ENCODE results near the gene TSACC. TPM values are rescaled to one million over a fixed set of nuclear protein-coding genes. Genes with fewer than 3 reads are reported as not detected.
A peak's percentile ranks its signal among the peaks of the same experiment; 100 is the strongest.
"Not testable (repeated sequence)": the region's sequence is repeated elsewhere in the genome, so short reads cannot be mapped to it uniquely, and the experiment has no call there.

Gene TSACC
- total RNA-seq, 1 donor from 2014 or later = not detected

GRCh38 chr1:156356875-156357534, 18.7 kb downstream of the TSACC start:
- Mint-ChIP-seq H3K9me3 (no peaks in the 10 kb centered on the region), H3K36me3 (ENCODE audit: low read depth) (no peaks in the 10 kb centered on the region), H3K4me3 (no peak overlapping the region), H3K4me1 (ENCODE audit: low read depth) (peaks cover 8% of the 10 kb centered on the region), H3K27me3 (ENCODE audit: insufficient read depth) (peaks cover 45% of the 10 kb centered on the region), H3K27ac (no peak overlapping the region)
- peak; percentile 59 for DNase-seq (ENCODE audit: low spot score)
- intact Hi-C loops (cut with micrococcal nuclease) = loop anchor here (1.0 kb wide), 1 partner anchor 87 kb away; no protein-coding TSS in a partner anchor

GRCh38 chr1:156357977-156358376, 19.7 kb downstream of the TSACC start:
- H3K9me3 Mint-ChIP-seq = no peaks in the 10 kb centered on the region
- no peak overlapping the region for H3K4me3 Mint-ChIP-seq
- H3K27ac Mint-ChIP-seq = no peak overlapping the region
- DNase-seq (ENCODE audit: low spot score) = no peak
- H3K4me1 Mint-ChIP-seq (ENCODE audit: low read depth) = peaks cover 8% of the 10 kb centered on the region
- intact Hi-C loops (cut with micrococcal nuclease) = loop anchor here (1.0 kb wide), 1 partner anchor 86 kb away; no protein-coding TSS in a partner anchor
- H3K36me3 Mint-ChIP-seq (ENCODE audit: low read depth) = no peaks in the 10 kb centered on the region
- H3K27me3 Mint-ChIP-seq (ENCODE audit: insufficient read depth) = peaks cover 39% of the 10 kb centered on the region

GRCh38 chr1:156358641-156359040, 20.3 kb downstream of the TSACC start:
- no peaks in the 10 kb centered on the region for H3K9me3 Mint-ChIP-seq
- intact Hi-C loops (cut with micrococcal nuclease) = no loop called here
- H3K36me3 Mint-ChIP-seq (ENCODE audit: low read depth) = no peaks in the 10 kb centered on the region
- H3K4me3 Mint-ChIP-seq = no peak overlapping the region
- peaks cover 36% of the 10 kb centered on the region for H3K27me3 Mint-ChIP-seq (ENCODE audit: insufficient read depth)
- peaks cover 8% of the 10 kb centered on the region for H3K4me1 Mint-ChIP-seq (ENCODE audit: low read depth)
- H3K27ac Mint-ChIP-seq = no peak overlapping the region
- no peak for DNase-seq (ENCODE audit: low spot score)

GRCh38 chr1:156359249-156359648, 20.9 kb downstream of the TSACC start:
- Mint-ChIP-seq H3K36me3 (ENCODE audit: low read depth) (no peaks in the 10 kb centered on the region), H3K27me3 (ENCODE audit: insufficient read depth) (peaks cover 34% of the 10 kb centered on the region), H3K27ac (no peak overlapping the region), H3K4me3 (no peak overlapping the region), H3K4me1 (ENCODE audit: low read depth) (peaks cover 8% of the 10 kb centered on the region), H3K9me3 (no peaks in the 10 kb centered on the region)
- intact Hi-C loops (cut with micrococcal nuclease) = no loop called here
- DNase-seq (ENCODE audit: low spot score) = no peak

- intact Hi-C loops (cut with micrococcal nuclease) = no loop called here
- Mint-ChIP-seq H3K36me3 (ENCODE audit: low read depth) (no peaks in the 10 kb centered on the region), H3K27ac (peak overlapping the region; percentile 5), H3K4me3 (no peak overlapping the region), H3K4me1 (ENCODE audit: low read depth) (peaks cover 8% of the 10 kb centered on the region), H3K27me3 (ENCODE audit: insufficient read depth) (peaks cover 32% of the 10 kb centered on the region), H3K9me3 (no peaks in the 10 kb centered on the region)
- no peak for DNase-seq (ENCODE audit: low spot score)
Observed at GRCh38 chr1:156359973-156360372, 21.6 kb downstream of the TSACC start.

GRCh38 chr1:156360534-156360933, 22.2 kb downstream of the TSACC start:
- DNase-seq (ENCODE audit: low spot score) = no peak
- Mint-ChIP-seq H3K4me1 (ENCODE audit: low read depth) (peaks cover 8% of the 10 kb centered on the region), H3K27me3 (ENCODE audit: insufficient read depth) (peaks cover 37% of the 10 kb centered on the region), H3K36me3 (ENCODE audit: low read depth) (no peaks in the 10 kb centered on the region), H3K4me3 (no peak overlapping the region), H3K9me3 (no peaks in the 10 kb centered on the region), H3K27ac (no peak overlapping the region)
- intact Hi-C loops (cut with micrococcal nuclease) = no loop called here

GRCh38 chr1:156365754-156366153, 27.4 kb downstream of the TSACC start:
- Mint-ChIP-seq H3K4me3 (no peak overlapping the region), H3K36me3 (ENCODE audit: low read depth) (no peaks in the 10 kb centered on the region), H3K27me3 (ENCODE audit: insufficient read depth) (peaks cover 37% of the 10 kb centered on the region), H3K4me1 (ENCODE audit: low read depth) (no peaks in the 10 kb centered on the region), H3K9me3 (no peaks in the 10 kb centered on the region), H3K27ac (no peak overlapping the region)
- intact Hi-C loops (cut with micrococcal nuclease) = no loop called here
- no peak for DNase-seq (ENCODE audit: low spot score)

DNA sequence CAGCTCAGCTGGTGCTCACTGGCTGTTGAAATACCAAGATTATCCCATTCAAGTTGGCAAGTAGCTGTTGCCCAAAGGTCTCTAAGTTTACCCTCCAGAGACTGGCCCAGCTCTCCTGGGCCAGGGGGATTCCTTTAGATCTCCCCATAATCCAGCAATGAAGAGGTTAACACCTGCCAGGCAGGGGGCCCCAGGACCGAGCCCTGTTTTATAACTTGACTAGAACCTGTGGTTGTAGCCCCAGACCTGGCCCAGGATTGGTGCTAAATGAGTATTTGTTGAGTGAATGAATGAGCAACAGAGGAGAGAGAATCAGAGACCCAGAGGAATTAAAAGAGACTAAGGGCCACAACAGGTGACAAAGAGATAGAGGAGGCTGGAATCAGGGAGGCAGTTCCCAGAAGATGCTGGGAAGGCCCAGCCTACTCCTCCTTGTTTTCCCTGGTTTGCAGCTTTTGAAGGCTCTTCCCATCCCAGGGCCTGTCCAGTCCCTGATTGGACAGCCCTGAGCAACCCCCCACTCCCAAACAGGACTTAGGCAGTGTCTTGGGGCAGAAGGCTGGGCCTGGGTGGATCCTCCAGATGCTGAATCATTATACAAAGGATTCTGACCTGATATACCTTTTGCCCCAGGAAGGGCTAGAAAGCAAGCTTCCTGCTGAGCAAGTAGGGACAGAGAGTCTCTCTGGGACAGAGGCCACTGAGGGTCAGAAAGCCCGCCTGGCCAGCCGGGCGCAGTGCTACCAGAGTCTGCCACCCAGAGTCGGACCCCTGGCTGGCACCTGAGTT, 28.2 kb downstream of the TSACC start:
- Mint-ChIP-seq H3K4me3 (no peak overlapping the region), H3K27ac (no peak overlapping the region), H3K27me3 (ENCODE audit: insufficient read depth) (peaks cover 44% of the 10 kb centered on the region), H3K36me3 (ENCODE audit: low read depth) (no peaks in the 10 kb centered on the region), H3K4me1 (ENCODE audit: low read depth) (no peaks in the 10 kb centered on the region), H3K9me3 (no peaks in the 10 kb centered on the region)
- DNase-seq (ENCODE audit: low spot score) = no peak
- intact Hi-C loops (cut with micrococcal nuclease) = no loop called here

DNA sequence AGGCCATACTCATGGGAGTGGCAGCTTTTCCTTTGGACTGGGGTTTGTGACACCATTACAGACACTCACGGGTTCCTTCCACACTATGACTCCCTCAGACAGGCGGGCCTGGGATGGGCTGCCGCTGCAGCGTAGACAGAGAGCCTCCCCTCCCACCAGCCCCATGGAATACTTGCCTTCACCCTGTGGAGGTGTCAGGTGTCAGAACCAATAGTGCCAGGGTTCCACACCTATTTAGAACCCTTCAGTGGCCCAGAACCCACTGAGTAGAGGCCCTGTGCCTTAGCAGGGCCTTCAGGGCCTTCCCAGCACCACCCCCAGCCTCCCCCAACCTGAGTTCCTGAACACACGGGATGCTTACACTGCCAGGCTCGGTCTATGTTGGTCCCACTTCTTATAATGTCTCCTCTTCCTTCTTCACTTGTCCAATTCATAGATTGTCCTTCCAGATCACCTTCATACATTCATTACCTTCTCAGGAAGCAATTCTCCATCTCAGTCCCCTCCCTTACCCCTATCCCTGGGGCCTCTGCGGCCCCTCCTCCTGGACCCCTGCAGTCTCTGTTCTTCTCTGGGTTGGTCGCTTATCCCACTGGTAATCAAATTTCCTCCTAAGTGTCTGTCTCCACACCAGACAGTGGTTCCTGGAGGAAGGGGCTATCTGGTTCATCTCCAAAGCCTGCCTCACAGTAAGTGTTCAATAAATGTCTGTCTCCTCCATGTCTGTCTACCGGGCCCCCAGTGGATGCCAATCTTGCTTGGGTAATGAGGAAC, 29.2 kb downstream of the TSACC start:
- H3K4me3 Mint-ChIP-seq = no peak overlapping the region

DNA sequence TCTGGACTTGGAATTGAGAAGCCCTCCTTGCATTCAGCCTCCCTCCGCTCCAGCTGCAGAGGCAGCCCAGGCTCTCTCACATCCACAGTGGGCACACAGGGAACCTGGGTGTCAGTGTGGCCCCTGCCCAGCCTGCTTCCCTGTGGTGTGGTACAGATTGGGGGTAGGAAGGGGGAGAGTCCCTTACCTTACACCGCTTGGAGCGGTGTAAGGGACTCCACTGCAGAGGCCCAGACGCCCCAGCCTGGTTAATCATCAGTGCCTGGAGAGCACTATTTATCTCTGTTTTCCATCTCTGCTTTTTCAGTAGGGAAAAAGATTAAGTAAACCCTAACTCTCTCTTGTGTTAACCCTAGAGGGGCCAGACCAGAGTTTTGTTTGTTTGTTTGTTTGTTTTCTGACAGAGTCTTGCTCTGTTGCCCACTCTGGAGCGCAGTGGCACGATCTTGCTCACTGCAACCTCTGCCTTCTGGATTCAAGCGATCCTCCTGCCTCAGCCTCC, 29.9 kb downstream of the TSACC start:
- peaks cover 59% of the 10 kb centered on the region for H3K27me3 Mint-ChIP-seq (ENCODE audit: insufficient read depth)
- H3K4me1 Mint-ChIP-seq (ENCODE audit: low read depth) = no peaks in the 10 kb centered on the region
- intact Hi-C loops (cut with micrococcal nuclease) = no loop called here

More for the DNA sequence above, 29.2 kb downstream of the TSACC start:
- Mint-ChIP-seq H3K27ac (no peak overlapping the region), H3K9me3 (no peaks in the 10 kb centered on the region), H3K27me3 (ENCODE audit: insufficient read depth) (peaks cover 52% of the 10 kb centered on the region), H3K4me1 (ENCODE audit: low read depth) (no peaks in the 10 kb centered on the region), H3K36me3 (ENCODE audit: low read depth) (no peaks in the 10 kb centered on the region)
- intact Hi-C loops (cut with micrococcal nuclease) = no loop called here
- DNase-seq (ENCODE audit: low spot score) = no peak

DNA sequence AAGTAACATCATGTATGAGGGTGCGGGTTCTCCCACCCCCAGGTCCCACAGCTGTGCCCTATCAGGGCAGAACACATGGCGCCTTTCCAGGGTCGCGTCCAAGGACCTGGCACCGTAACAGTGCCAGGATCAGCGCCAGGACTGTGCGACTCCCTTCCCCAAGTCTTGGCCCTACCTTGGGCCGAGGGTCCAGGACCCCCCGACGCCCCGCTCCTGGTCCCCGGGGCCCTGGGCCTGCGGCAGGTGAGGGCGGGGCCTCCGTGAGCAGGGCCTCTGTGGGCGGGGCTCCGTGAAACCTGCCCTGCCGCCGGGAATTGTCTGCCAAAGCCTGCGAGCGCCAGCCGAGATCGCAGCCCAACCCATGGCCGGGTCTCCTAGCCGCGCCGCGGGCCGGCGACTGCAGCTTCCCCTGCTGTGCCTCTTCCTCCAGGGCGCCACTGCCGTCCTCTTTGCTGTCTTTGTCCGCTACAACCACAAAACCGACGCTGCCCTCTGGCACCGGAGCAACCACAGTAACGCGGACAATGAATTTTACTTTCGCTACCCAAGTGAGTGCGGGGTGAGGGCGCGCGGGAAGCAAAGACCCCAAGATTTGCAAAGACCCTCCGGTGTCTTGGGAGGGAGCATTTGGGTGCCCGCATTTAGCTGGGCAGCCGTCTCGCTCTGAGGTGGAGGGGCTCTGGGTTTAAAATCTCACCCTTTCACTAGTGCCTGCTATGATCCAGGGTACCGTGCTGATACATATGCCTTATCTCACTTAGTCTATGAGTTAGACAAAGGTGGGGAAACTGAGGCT, 30.8 kb downstream of the TSACC start, which contains the start of gene RHBG:
TSS of gene RHBG (plus strand) at position 323 of the 796 bp plus-strand sequence. CDS start at position 362, 39 bp downstream.
- H3K36me3 Mint-ChIP-seq (ENCODE audit: low read depth) = no peaks in the 10 kb centered on the region
- intact Hi-C loops (cut with micrococcal nuclease) = no loop called here
- peaks cover 56% of the 10 kb centered on the region for H3K27me3 Mint-ChIP-seq (ENCODE audit: insufficient read depth)
- no peak for DNase-seq (ENCODE audit: low spot score)
- no peaks in the 10 kb centered on the region for H3K4me1 Mint-ChIP-seq (ENCODE audit: low read depth)
- H3K27ac Mint-ChIP-seq = no peak within 1 kb of the TSS
- no peaks in the 10 kb centered on the region for H3K9me3 Mint-ChIP-seq
- H3K4me3 Mint-ChIP-seq = no peak within 1 kb of the TSS

More for the DNA sequence above, 29.9 kb downstream of the TSACC start:
- Mint-ChIP-seq H3K27ac (no peak overlapping the region), H3K9me3 (no peaks in the 10 kb centered on the region), H3K4me3 (no peak overlapping the region), H3K36me3 (ENCODE audit: low read depth) (no peaks in the 10 kb centered on the region)
- no peak for DNase-seq (ENCODE audit: low spot score)

GRCh38 chr1:156369685-156370286, 31.5 kb downstream of the TSACC start:
- H3K27ac Mint-ChIP-seq; DNase-seq (ENCODE audit: low spot score); H3K36me3 Mint-ChIP-seq (ENCODE audit: low read depth); H3K4me3 Mint-ChIP-seq; H3K9me3 Mint-ChIP-seq; H3K4me1 Mint-ChIP-seq (ENCODE audit: low read depth); intact Hi-C loops (cut with micrococcal nuclease): not testable (repeated sequence)
- H3K27me3 Mint-ChIP-seq (ENCODE audit: insufficient read depth) = peaks cover 60% of the 10 kb centered on the region
